SK-N-MC (cell line): Measurements from ENCODE around the gene SETD2.

ENCODE experiments used
- EZH2 ChIP-seq: fragments of 200-600 bp; sonication (generic); IDR thresholded peaks from one replicate; pipeline ENCODE4 v1.6.1; 2017; ENCODE audit warnings: antibody characterized with exemption
- POLR2AphosphoS5 ChIP-seq: IDR thresholded peaks from 2 replicates; pipeline ENCODE4 v1.6.1; 2012; ENCODE audit warnings: mild to moderate bottlenecking, low read depth, low read length, borderline replicate concordance

DNA sequence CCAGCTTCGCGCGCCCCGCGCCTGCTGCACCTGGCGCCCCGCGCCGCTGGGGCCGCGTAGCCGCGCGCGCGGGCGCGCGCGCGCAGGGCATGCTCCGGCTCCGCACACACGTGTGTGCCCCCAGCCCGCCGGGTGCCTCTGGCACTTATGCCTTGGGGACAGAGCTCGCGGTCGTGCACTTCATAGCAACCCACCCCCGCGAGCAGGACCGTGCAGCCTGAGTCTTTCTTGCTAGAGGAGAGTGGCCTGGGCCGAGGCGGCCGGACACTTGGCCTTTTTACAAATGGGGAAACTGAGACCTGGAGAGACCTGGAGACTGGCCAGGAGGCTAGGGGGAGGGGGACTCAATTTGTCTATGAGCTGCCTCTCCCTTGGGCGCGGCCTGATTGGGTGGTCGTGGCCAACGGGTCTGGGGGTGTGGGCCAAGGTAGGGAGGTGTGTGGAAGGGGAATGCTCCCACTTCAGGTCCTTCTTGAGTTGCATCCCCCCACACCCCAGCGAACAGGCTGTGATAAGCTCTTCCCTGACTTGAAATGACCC is 183.9 kb downstream of the SETD2 start:
- TF ChIP-seq EZH2 = no peak
- no peak for TF ChIP-seq POLR2AphosphoS5
